H1 (cell line): ENCODE measurements around the gene RSAD1. TPM values are rescaled to one million over a fixed set of nuclear protein-coding genes. Genes with fewer than 3 reads are reported as not detected.

Source experiments
- SP4 ChIP-seq: IDR thresholded peaks from 2 replicates; pipeline ENCODE4 v1.6.1; 2012; ENCODE audit warnings: low read length, inconsistent platforms
- YY1 ChIP-seq: IDR thresholded peaks from 2 replicates; pipeline ENCODE4 v1.6.1; 2011; ENCODE audit warnings: low read depth, mild to moderate bottlenecking, low read length
- polyA plus RNA-seq, 7 experiments: library from polyadenylated mRNA; depleted of rRNA in 3 of 7; stranded (reverse) in 5 of 7; unstranded in 2 of 7; fragments of >200 nt in 5 of 7; fragments of 200-250 nt in 2 of 7; gene quantifications; 1 replicate in 5 of 7; 2 replicates in 1 of 7; 4 replicates in 1 of 7; pipeline versions ENCODE4 v1.2.1 to v1.2.3, GENCODE V29; 2011 to 2013; ENCODE audit warnings: missing spikeins in 2 of 7, mixed read lengths in 2 of 7
- total RNA-seq: library from RNA; stranded (reverse); fragmentation: NEBNext Ultra II Directional; extraction: Animal tissue kit (Norgen Biotek cat#: 25700); gene quantifications from 2 replicates; pipeline ENCODE4 v1.2.1, GENCODE V29; 2021
- TF ChIP-seq, protein P1 (sequence below): fragments of 300-600 bp; sonication (generic); IDR thresholded peaks from 2 replicates; pipeline ENCODE4 v1.7.1; 2012; ENCODE audit warnings: low read length, moderate library complexity, mild to moderate bottlenecking, inconsistent platforms; ENCODE audit not compliant: insufficient replicate concordance

The RSAD1 gene
- total and polyA plus RNA-seq, 2 of the 8 experiments (the other 6 are each of a cell fraction or from before 2014, with no cell fraction given) = 17.9 to 33.5 TPM

GRCh38 chr17:50524838-50525237 lies 46.2 kb downstream of the RSAD1 start (continued):
- TF ChIP-seq, protein P1, sequence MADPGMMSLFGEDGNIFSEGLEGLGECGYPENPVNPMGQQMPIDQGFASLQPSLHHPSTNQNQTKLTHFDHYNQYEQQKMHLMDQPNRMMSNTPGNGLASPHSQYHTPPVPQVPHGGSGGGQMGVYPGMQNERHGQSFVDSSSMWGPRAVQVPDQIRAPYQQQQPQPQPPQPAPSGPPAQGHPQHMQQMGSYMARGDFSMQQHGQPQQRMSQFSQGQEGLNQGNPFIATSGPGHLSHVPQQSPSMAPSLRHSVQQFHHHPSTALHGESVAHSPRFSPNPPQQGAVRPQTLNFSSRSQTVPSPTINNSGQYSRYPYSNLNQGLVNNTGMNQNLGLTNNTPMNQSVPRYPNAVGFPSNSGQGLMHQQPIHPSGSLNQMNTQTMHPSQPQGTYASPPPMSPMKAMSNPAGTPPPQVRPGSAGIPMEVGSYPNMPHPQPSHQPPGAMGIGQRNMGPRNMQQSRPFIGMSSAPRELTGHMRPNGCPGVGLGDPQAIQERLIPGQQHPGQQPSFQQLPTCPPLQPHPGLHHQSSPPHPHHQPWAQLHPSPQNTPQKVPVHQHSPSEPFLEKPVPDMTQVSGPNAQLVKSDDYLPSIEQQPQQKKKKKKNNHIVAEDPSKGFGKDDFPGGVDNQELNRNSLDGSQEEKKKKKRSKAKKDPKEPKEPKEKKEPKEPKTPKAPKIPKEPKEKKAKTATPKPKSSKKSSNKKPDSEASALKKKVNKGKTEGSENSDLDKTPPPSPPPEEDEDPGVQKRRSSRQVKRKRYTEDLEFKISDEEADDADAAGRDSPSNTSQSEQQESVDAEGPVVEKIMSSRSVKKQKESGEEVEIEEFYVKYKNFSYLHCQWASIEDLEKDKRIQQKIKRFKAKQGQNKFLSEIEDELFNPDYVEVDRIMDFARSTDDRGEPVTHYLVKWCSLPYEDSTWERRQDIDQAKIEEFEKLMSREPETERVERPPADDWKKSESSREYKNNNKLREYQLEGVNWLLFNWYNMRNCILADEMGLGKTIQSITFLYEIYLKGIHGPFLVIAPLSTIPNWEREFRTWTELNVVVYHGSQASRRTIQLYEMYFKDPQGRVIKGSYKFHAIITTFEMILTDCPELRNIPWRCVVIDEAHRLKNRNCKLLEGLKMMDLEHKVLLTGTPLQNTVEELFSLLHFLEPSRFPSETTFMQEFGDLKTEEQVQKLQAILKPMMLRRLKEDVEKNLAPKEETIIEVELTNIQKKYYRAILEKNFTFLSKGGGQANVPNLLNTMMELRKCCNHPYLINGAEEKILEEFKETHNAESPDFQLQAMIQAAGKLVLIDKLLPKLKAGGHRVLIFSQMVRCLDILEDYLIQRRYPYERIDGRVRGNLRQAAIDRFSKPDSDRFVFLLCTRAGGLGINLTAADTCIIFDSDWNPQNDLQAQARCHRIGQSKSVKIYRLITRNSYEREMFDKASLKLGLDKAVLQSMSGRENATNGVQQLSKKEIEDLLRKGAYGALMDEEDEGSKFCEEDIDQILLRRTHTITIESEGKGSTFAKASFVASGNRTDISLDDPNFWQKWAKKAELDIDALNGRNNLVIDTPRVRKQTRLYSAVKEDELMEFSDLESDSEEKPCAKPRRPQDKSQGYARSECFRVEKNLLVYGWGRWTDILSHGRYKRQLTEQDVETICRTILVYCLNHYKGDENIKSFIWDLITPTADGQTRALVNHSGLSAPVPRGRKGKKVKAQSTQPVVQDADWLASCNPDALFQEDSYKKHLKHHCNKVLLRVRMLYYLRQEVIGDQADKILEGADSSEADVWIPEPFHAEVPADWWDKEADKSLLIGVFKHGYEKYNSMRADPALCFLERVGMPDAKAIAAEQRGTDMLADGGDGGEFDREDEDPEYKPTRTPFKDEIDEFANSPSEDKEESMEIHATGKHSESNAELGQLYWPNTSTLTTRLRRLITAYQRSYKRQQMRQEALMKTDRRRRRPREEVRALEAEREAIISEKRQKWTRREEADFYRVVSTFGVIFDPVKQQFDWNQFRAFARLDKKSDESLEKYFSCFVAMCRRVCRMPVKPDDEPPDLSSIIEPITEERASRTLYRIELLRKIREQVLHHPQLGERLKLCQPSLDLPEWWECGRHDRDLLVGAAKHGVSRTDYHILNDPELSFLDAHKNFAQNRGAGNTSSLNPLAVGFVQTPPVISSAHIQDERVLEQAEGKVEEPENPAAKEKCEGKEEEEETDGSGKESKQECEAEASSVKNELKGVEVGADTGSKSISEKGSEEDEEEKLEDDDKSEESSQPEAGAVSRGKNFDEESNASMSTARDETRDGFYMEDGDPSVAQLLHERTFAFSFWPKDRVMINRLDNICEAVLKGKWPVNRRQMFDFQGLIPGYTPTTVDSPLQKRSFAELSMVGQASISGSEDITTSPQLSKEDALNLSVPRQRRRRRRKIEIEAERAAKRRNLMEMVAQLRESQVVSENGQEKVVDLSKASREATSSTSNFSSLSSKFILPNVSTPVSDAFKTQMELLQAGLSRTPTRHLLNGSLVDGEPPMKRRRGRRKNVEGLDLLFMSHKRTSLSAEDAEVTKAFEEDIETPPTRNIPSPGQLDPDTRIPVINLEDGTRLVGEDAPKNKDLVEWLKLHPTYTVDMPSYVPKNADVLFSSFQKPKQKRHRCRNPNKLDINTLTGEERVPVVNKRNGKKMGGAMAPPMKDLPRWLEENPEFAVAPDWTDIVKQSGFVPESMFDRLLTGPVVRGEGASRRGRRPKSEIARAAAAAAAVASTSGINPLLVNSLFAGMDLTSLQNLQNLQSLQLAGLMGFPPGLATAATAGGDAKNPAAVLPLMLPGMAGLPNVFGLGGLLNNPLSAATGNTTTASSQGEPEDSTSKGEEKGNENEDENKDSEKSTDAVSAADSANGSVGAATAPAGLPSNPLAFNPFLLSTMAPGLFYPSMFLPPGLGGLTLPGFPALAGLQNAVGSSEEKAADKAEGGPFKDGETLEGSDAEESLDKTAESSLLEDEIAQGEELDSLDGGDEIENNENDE = no peak
- TF ChIP-seq SP4 = no peak
- no peak for TF ChIP-seq YY1
